Measurements from ENCODE around the gene TRAPPC10.

Gene TRAPPC10

DNA sequence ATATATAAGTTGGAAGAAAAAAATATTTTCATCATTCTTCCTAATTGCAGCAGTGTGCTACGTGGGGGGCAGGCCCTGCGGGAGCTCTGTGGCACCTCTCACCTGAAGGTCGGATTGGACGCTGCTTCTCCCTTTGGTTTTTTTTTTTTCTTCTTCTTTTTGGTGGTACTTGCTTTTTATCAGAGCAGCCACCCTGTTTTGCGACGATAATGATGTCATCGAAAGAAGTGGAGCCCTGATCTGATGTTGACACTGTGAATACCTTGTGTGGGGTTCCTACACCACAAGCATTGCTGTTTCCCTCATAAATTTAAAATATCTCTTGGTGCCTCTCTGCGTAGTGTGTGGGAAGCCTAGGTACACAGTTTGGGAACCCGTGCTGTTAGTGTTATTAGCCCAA lies 5.5 kb downstream of the TRAPPC10 start:
- Histone ChIP-seq H3K36me3 (ENCODE audit: control insufficient read depth in 2 of 2, insufficient read depth in 2 of 2, low read length in 2 of 2) (no peaks in the 10 kb centered on the region), H3K9ac (ENCODE audit: low read depth in 1 of 2, low read length in 2 of 2) (no peak overlapping the region), H3K27me3 (ENCODE audit: control insufficient read depth in 2 of 2, insufficient read depth in 2 of 2, low read length in 2 of 2) (no peaks in the 10 kb centered on the region), H3K9me3 (ENCODE audit: control insufficient read depth in 2 of 2, low read length in 2 of 2) (no peaks in the 10 kb centered on the region), H3K4me3 (ENCODE audit: low read length in 2 of 2) (no peak overlapping the region), H3K4me1 (ENCODE audit: control insufficient read depth in 2 of 2, insufficient read depth in 2 of 2, low read length in 2 of 2) (peaks cover 4 to 10% of the 10 kb centered on the region in 2 donors), H3K27ac (ENCODE audit: low read depth in 2 of 2, low read length in 2 of 2) (no peak overlapping the region)

DNA sequence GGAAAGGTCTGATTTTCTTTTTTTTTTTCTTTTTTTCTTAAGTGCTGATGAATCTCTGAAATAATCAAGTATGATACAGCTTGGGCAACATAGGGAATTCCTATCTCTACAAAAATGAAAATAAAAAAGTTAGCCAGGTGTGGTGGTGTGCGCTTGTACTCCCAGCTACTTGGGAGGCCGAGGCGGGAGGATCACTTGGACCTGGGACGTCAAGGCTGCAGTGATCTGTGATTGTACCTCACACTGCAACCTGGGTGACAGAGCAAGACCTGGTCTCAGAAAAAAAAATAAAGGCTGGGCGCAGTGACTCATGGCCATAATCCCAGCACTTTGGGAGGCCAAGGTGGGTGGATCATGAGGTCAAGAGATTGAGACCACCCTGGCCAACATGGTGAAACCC lies 6.0 kb downstream of the TRAPPC10 start:
- H3K4me3 ChIP-seq (ENCODE audit: low read length in 2 of 2), result no peak overlapping the region
- peaks cover 4 to 8% of the 10 kb centered on the region in 2 donors for H3K4me1 ChIP-seq (ENCODE audit: control insufficient read depth in 2 of 2, insufficient read depth in 2 of 2, low read length in 2 of 2)
- H3K9ac ChIP-seq (ENCODE audit: low read depth in 1 of 2, low read length in 2 of 2), result no peak overlapping the region
- no peaks in the 10 kb centered on the region for H3K36me3 ChIP-seq (ENCODE audit: control insufficient read depth in 2 of 2, insufficient read depth in 2 of 2, low read length in 2 of 2)
- no peaks in the 10 kb centered on the region for H3K9me3 ChIP-seq (ENCODE audit: control insufficient read depth in 2 of 2, low read length in 2 of 2)
- H3K27me3 ChIP-seq (ENCODE audit: control insufficient read depth in 2 of 2, insufficient read depth in 2 of 2, low read length in 2 of 2), result no peaks in the 10 kb centered on the region
- H3K27ac ChIP-seq (ENCODE audit: low read depth in 2 of 2, low read length in 2 of 2), result no peak overlapping the region

DNA sequence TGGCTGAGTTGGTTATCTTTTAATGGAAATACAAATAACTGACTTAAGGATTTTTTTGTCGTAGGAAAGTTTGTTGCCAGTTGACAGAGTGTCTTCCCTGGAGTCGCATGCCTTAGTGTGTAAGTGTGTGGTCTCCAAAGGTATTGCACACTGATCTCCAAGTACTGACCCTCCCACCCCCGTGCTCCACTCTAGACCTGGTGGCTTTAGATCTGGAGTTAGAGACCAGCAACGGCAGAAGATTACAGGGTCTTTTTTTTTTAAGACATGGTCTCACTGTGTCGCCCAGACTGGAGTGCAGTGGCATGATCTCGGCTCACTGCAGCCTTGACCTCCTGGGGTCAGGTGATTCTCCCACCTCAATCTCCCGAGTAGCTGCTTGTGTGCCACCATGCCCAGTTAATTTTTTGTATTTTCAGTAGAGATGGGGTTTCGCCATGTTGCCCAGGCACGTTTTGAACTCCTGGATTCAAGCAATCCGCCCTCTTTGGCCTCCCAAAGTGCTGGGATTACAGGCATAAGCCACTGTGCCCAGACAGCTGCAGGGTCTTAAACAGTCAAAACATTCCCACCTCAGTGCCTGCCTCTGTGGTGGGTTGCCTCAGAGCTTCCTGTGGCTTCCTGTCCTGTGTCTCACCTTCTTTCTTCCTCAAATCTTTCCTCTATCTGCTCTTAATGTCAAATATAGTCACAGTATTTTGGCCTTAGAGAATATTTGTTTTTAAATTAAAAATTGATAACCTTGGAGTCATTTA lies 6.9 kb downstream of the TRAPPC10 start:
- Histone ChIP-seq H3K4me1 (ENCODE audit: control insufficient read depth in 2 of 2, insufficient read depth in 2 of 2, low read length in 2 of 2) (peaks cover 0 to 2% of the 10 kb centered on the region in 2 donors), H3K9me3 (ENCODE audit: control insufficient read depth in 2 of 2, low read length in 2 of 2) (no peaks in the 10 kb centered on the region), H3K27me3 (ENCODE audit: control insufficient read depth in 2 of 2, insufficient read depth in 2 of 2, low read length in 2 of 2) (no peaks in the 10 kb centered on the region), H3K9ac (ENCODE audit: low read depth in 1 of 2, low read length in 2 of 2) (no peak overlapping the region), H3K36me3 (ENCODE audit: control insufficient read depth in 2 of 2, insufficient read depth in 2 of 2, low read length in 2 of 2) (no peaks in the 10 kb centered on the region), H3K27ac (ENCODE audit: low read depth in 2 of 2, low read length in 2 of 2) (no peak overlapping the region), H3K4me3 (ENCODE audit: low read length in 2 of 2) (no peak overlapping the region)

- Histone ChIP-seq H3K9me3 (ENCODE audit: control insufficient read depth in 2 of 2, low read length in 2 of 2) (no peaks in the 10 kb centered on the region), H3K4me3 (ENCODE audit: low read length in 2 of 2) (no peak overlapping the region), H3K36me3 (ENCODE audit: control insufficient read depth in 2 of 2, insufficient read depth in 2 of 2, low read length in 2 of 2) (no peaks in the 10 kb centered on the region), H3K9ac (ENCODE audit: low read depth in 1 of 2, low read length in 2 of 2) (no peak overlapping the region), H3K27me3 (ENCODE audit: control insufficient read depth in 2 of 2, insufficient read depth in 2 of 2, low read length in 2 of 2) (no peaks in the 10 kb centered on the region), H3K27ac (ENCODE audit: low read depth in 2 of 2, low read length in 2 of 2) (no peak overlapping the region), H3K4me1 (ENCODE audit: control insufficient read depth in 2 of 2, insufficient read depth in 2 of 2, low read length in 2 of 2) (peaks cover under 1 to 2% of the 10 kb centered on the region in 2 donors)
These were observed 7.5 kb downstream of the TRAPPC10 start for GRCh38 chr21:44019568-44019958.

- Histone ChIP-seq H3K27me3 (ENCODE audit: control insufficient read depth in 2 of 2, insufficient read depth in 2 of 2, low read length in 2 of 2) (no peaks in the 10 kb centered on the region), H3K4me1 (ENCODE audit: control insufficient read depth in 2 of 2, insufficient read depth in 2 of 2, low read length in 2 of 2) (peaks cover 2 to 10% of the 10 kb centered on the region in 2 donors), H3K27ac (ENCODE audit: low read depth in 2 of 2, low read length in 2 of 2) (no peak overlapping the region), H3K36me3 (ENCODE audit: control insufficient read depth in 2 of 2, insufficient read depth in 2 of 2, low read length in 2 of 2) (no peaks in the 10 kb centered on the region), H3K9ac (ENCODE audit: low read depth in 1 of 2, low read length in 2 of 2) (no peak overlapping the region), H3K9me3 (ENCODE audit: control insufficient read depth in 2 of 2, low read length in 2 of 2) (no peaks in the 10 kb centered on the region), H3K4me3 (ENCODE audit: low read length in 2 of 2) (no peak overlapping the region)
These were observed 8.4 kb downstream of the TRAPPC10 start for GRCh38 chr21:44020551-44020950.

DNA sequence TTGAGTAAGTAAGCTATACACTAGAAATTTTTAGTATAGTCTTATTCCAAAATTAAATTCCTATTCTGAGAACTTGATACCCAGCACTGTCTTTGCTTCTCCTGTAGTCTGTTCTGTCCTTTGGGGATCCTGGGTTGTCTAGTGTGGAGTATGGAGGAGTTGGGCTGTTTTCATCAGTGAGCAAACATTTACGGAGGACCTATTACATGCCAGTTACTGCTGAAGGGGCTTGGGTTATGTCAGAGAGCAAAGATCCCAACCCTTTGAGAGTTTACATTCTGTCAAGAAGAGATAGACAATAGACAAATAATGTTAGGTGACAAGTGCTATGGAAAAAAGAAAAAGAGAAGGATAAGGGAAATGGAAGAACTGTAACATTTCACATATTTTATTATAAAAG lies 9.0 kb downstream of the TRAPPC10 start:
- Histone ChIP-seq H3K9ac (ENCODE audit: low read depth in 1 of 2, low read length in 2 of 2) (no peak overlapping the region), H3K27ac (ENCODE audit: low read depth in 2 of 2, low read length in 2 of 2) (no peak overlapping the region), H3K27me3 (ENCODE audit: control insufficient read depth in 2 of 2, insufficient read depth in 2 of 2, low read length in 2 of 2) (no peaks in the 10 kb centered on the region), H3K9me3 (ENCODE audit: control insufficient read depth in 2 of 2, low read length in 2 of 2) (no peaks in the 10 kb centered on the region), H3K4me3 (ENCODE audit: low read length in 2 of 2) (no peak overlapping the region), H3K36me3 (ENCODE audit: control insufficient read depth in 2 of 2, insufficient read depth in 2 of 2, low read length in 2 of 2) (no peaks in the 10 kb centered on the region), H3K4me1 (ENCODE audit: control insufficient read depth in 2 of 2, insufficient read depth in 2 of 2, low read length in 2 of 2) (peaks cover 2 to 10% of the 10 kb centered on the region in 2 donors)

DNA sequence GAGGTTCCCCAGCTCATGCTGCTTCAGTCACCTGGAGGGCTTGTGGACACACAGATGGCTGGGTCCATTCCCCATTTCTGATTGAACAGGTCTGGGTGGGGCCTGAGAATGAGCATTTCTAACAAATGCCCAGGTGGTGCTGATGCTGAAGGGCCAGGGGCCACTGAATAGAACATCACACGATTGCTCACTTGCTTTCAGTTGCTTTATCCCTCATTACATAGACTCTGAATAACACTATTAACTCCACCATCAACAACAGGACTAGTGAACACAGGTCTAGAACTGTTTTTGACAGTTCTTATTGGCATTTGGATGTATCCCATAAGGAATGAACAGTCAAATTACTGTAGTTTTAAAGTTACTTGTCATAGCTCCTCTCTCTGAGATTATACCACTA lies 12.1 kb downstream of the TRAPPC10 start:
- no peak overlapping the region for H3K4me3 ChIP-seq (ENCODE audit: low read length in 2 of 2)
- no peak overlapping the region for H3K27ac ChIP-seq (ENCODE audit: low read depth in 2 of 2, low read length in 2 of 2)
- no peak overlapping the region for H3K9ac ChIP-seq (ENCODE audit: low read depth in 1 of 2, low read length in 2 of 2)
- H3K27me3 ChIP-seq (ENCODE audit: control insufficient read depth in 2 of 2, insufficient read depth in 2 of 2, low read length in 2 of 2), result no peaks in the 10 kb centered on the region
- no peaks in the 10 kb centered on the region for H3K9me3 ChIP-seq (ENCODE audit: control insufficient read depth in 2 of 2, low read length in 2 of 2)
- H3K4me1 ChIP-seq (ENCODE audit: control insufficient read depth in 2 of 2, insufficient read depth in 2 of 2, low read length in 2 of 2), result peaks cover 0 to 10% of the 10 kb centered on the region in 2 donors
- H3K36me3 ChIP-seq (ENCODE audit: control insufficient read depth in 2 of 2, insufficient read depth in 2 of 2, low read length in 2 of 2), result no peaks in the 10 kb centered on the region

- H3K9ac ChIP-seq (ENCODE audit: low read depth in 1 of 2, low read length in 2 of 2), result no peak overlapping the region
These were observed 12.8 kb downstream of the TRAPPC10 start for GRCh38 chr21:44024887-44025353.

DNA sequence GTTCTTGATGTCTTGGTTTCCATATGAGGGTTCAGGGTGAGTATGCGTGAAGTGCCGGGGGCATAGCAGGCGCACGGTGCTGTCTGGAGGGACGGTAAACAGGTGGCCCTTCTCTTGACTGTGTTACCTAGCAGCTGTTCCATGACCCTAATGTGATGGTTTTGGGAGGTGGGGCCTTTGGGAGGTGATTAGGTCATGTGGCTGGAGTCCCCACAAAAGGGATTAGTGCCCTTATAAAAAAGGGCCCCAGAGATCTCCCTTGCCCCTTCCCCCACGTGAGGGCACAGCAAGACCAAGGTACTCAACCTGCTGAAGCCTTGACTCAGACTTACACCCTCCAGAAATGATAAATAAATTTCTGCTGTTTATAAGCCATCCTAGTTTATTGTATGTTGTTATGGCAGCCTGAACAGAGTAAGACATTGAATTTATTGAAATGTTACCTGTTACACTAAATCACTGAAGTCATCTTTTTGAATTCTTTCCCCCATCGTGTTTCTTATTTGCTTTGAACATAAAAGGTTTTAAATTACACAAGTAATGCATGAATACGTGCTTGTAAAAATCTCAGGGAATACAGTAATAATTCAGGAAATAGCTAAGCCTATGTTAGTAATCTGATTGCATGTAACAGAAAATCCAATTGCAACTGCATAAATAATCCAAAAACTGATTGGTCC lies 15.6 kb downstream of the TRAPPC10 start:
- Histone ChIP-seq H3K27ac (ENCODE audit: low read depth in 2 of 2, low read length in 2 of 2) (no peak overlapping the region), H3K36me3 (ENCODE audit: control insufficient read depth in 2 of 2, insufficient read depth in 2 of 2, low read length in 2 of 2) (peaks cover 2 to 3% of the 10 kb centered on the region in 2 donors), H3K27me3 (ENCODE audit: control insufficient read depth in 2 of 2, insufficient read depth in 2 of 2, low read length in 2 of 2) (no peaks in the 10 kb centered on the region), H3K9ac (ENCODE audit: low read depth in 1 of 2, low read length in 2 of 2) (no peak overlapping the region), H3K4me3 (ENCODE audit: low read length in 2 of 2) (no peak overlapping the region), H3K4me1 (ENCODE audit: control insufficient read depth in 2 of 2, insufficient read depth in 2 of 2, low read length in 2 of 2) (peaks cover 0 to 10% of the 10 kb centered on the region in 2 donors), H3K9me3 (ENCODE audit: control insufficient read depth in 2 of 2, low read length in 2 of 2) (no peaks in the 10 kb centered on the region)

More at GRCh38 chr21:44024887-44025353, 12.8 kb downstream of the TRAPPC10 start:
- Histone ChIP-seq H3K27ac (ENCODE audit: low read depth in 2 of 2, low read length in 2 of 2) (peak overlapping the region in 1 of 2 donors; percentile 38), H3K4me1 (ENCODE audit: control insufficient read depth in 2 of 2, insufficient read depth in 2 of 2, low read length in 2 of 2) (peaks cover 0 to 10% of the 10 kb centered on the region in 2 donors), H3K9me3 (ENCODE audit: control insufficient read depth in 2 of 2, low read length in 2 of 2) (no peaks in the 10 kb centered on the region), H3K36me3 (ENCODE audit: control insufficient read depth in 2 of 2, insufficient read depth in 2 of 2, low read length in 2 of 2) (no peaks in the 10 kb centered on the region), H3K27me3 (ENCODE audit: control insufficient read depth in 2 of 2, insufficient read depth in 2 of 2, low read length in 2 of 2) (no peaks in the 10 kb centered on the region), H3K4me3 (ENCODE audit: low read length in 2 of 2) (no peak overlapping the region)

DNA sequence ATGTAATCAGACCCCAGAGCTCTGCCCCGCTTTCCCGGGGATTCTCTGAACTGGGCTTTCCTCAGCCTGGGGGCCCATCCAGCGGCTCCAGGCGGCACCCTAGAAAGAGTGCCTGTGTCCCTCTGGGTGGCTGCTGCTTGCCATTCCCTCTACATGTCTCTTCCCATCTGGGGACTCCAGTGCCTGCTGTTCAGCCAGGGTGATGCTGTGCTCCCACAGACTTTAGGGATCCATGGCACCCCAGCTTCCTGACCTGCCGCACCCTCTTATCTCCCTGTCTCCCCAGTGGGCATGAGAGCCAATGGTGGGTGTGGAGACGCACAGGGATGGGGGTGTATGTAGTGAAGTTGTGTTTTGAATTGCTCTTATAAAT lies 16.2 kb downstream of the TRAPPC10 start:
- Histone ChIP-seq H3K4me3 (ENCODE audit: low read length in 2 of 2) (no peak overlapping the region), H3K36me3 (ENCODE audit: control insufficient read depth in 2 of 2, insufficient read depth in 2 of 2, low read length in 2 of 2) (peaks cover 4 to 5% of the 10 kb centered on the region in 2 donors), H3K4me1 (ENCODE audit: control insufficient read depth in 2 of 2, insufficient read depth in 2 of 2, low read length in 2 of 2) (peaks cover 0 to 10% of the 10 kb centered on the region in 2 donors), H3K9me3 (ENCODE audit: control insufficient read depth in 2 of 2, low read length in 2 of 2) (no peaks in the 10 kb centered on the region), H3K27me3 (ENCODE audit: control insufficient read depth in 2 of 2, insufficient read depth in 2 of 2, low read length in 2 of 2) (no peaks in the 10 kb centered on the region), H3K27ac (ENCODE audit: low read depth in 2 of 2, low read length in 2 of 2) (no peak overlapping the region), H3K9ac (ENCODE audit: low read depth in 1 of 2, low read length in 2 of 2) (no peak overlapping the region)

Measured in mucosa of rectum (tissue), 2 donors.